AG04449 (cell line): ENCODE data around the gene PSMB9.

Source experiments
- CTCF ChIA-PET: fragments of 350-600 bp; formaldehyde crosslinking; extraction: SDS; loops from one replicate; lab custom pipeline; 2021; ENCODE audit warnings: antibody characterized with exemption; lab: Yijun Ruan, JAX
- POLR2A ChIA-PET: fragments of 400-600, 350-600 bp; formaldehyde crosslinking; extraction: SDS; loops from one replicate; lab custom pipeline; 2020; ENCODE audit warnings: antibody characterized with exemption, inconsistent platforms; lab: Yijun Ruan, JAX
- DNase-seq: peaks from one replicate; pipeline ENCODE4 v3.0.0-alpha.2; 2010; ENCODE audit warnings: low read depth, low spot score
- H3K4me3 ChIP-seq: 2 replicates; pipeline ENCODE4 v1.5.1; 2011; ENCODE audit warnings: low read depth, mild to moderate bottlenecking, control low read depth, low read length
- CTCF ChIP-seq: IDR thresholded peaks from one replicate; pipeline ENCODE4 v1.5.1; 2011; ENCODE audit warnings: mild to moderate bottlenecking, moderate library complexity, low read length, control low read depth, inconsistent platforms; ENCODE audit not compliant: insufficient read depth; ENCODE audit errors: missing control alignments

PSMB9 gene

GRCh38 chr6:32844839-32845383 is 9.1 kb upstream of the PSMB9 start:
- peak overlapping the region; percentile 76 for H3K4me3 ChIP-seq
- POLR2A ChIA-PET = interaction anchor here (1.0 to 1.6 kb wide), 2 partner anchors 9 to 127 kb away, joined by 4 read pairs; partner anchors contain the start of genes PSMB9 and TAP1
- no peak for DNase-seq
- TF ChIP-seq CTCF = no peak
- CTCF ChIA-PET = interaction anchor here (0.8 to 11.4 kb wide), 9 partner anchors 12 to 590 kb away, joined by 3 to 402 read pairs (median 3); partner anchors contain the start of genes PSMB9 and TAP1

- ChIA-PET POLR2A (interaction anchor here (1.0 to 1.6 kb wide), 2 partner anchors 8 to 126 kb away, joined by 4 read pairs; partner anchors contain the start of genes PSMB9 and TAP1), CTCF (interaction anchor here (0.8 to 11.4 kb wide), 9 partner anchors 12 to 591 kb away, joined by 3 to 402 read pairs (median 3); partner anchors contain the start of genes PSMB9 and TAP1)
- H3K4me3 ChIP-seq = no peak overlapping the region
- no peak for DNase-seq
- no peak for TF ChIP-seq CTCF
These were observed 8.6 kb upstream of the PSMB9 start for GRCh38 chr6:32845384-32845884.

- ChIA-PET CTCF (interaction anchor here (1.3 to 11.4 kb wide), 4 partner anchors 9 to 107 kb away, joined by 3 to 402 read pairs (median 158); partner anchors contain the start of genes PSMB9, TAP1 and TAP2), POLR2A (no interaction called here)
- no peak for DNase-seq
- no peak overlapping the region for H3K4me3 ChIP-seq
- TF ChIP-seq CTCF = no peak
These were observed 7.0 kb upstream of the PSMB9 start for GRCh38 chr6:32847004-32847403.

GRCh38 chr6:32847795-32848194 is 6.2 kb upstream of the PSMB9 start:
- CTCF ChIA-PET = interaction anchor here (1.3 to 11.4 kb wide), 3 partner anchors 9 to 106 kb away, joined by 3 to 313 read pairs (median 4); partner anchors contain the start of genes PSMB9, TAP1 and TAP2
- no peak overlapping the region for H3K4me3 ChIP-seq
- DNase-seq = no peak
- POLR2A ChIA-PET = no interaction called here
- TF ChIP-seq CTCF = no peak

- TF ChIP-seq CTCF = no peak
- ChIA-PET POLR2A (no interaction called here), CTCF (interaction anchor here (2.0 to 3.7 kb wide), 3 partner anchors 10 to 19 kb away, joined by 9 to 71 read pairs (median 16); partner anchors contain the start of gene TAP2)
- no peak overlapping the region for H3K4me3 ChIP-seq
- DNase-seq = no peak
These were observed 4.9 kb upstream of the PSMB9 start for GRCh38 chr6:32849126-32849525.

GRCh38 chr6:32851025-32851424 is 3.0 kb upstream of the PSMB9 start:
- TF ChIP-seq CTCF = no peak
- ChIA-PET POLR2A (no interaction called here), CTCF (interaction anchor here (0.9 to 3.7 kb wide), 11 partner anchors 8 to 102 kb away, joined by 3 to 71 read pairs (median 5); partner anchors contain the start of genes HLA-DMA and TAP2)
- no peak overlapping the region for H3K4me3 ChIP-seq
- DNase-seq = no peak
